Measurements from ENCODE around the gene REEP3.
"Not testable (repeated sequence)": the region's sequence is repeated elsewhere in the genome, so short reads cannot be mapped to it uniquely, and the experiment has no call there.

The REEP3 gene

DNA sequence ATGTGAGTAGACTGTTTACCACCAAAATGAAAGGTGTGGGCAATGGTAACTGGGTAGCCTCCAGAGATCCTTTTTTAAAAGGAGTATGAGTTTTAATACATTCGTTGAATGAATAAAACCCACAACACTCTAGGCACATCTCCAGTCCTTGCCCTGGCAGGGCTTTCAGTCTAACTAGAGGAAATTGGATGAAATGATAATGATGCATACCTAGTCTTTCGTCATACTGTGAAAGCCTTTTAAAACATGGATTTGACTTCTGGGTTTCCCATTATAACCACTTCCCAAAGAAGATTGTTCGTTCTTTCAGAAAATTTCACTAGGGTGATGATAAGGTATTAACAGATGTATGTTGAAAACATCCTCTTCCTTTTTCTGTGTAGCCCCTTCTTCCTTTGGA, 110.8 kb downstream of the REEP3 start:
- DNase-seq, result no peak

GRCh38 chr10:63633677-63634487, 112.7 kb downstream of the REEP3 start:
- no peak for DNase-seq

DNA sequence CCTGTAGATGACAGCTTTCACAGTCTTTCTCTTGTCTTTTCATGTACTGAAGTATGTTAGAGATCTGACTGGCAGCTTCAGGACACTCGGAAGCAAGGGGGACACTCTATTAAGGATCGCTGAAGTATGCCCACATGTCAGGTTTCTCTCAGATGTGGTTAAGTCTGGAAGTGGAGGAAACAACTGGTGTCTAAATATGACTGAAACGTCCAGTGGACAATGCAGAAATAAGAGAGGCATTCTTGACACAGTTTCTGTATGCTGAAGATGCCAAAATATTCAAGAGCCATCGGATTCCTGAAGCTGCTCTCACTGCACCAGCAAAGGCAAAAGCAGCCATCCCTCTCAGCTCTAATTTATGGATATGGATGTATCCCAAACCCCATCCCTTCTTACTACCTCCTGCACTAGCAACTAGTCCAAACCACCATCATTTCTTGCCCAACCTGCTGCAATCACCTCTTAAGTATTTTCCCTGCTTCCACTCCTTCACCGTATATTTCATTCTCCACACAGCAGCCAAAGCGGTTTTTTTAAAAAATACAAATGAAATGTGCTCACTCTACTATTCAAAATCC, 113.4 kb downstream of the REEP3 start:
- DNase-seq, result no peak

DNA sequence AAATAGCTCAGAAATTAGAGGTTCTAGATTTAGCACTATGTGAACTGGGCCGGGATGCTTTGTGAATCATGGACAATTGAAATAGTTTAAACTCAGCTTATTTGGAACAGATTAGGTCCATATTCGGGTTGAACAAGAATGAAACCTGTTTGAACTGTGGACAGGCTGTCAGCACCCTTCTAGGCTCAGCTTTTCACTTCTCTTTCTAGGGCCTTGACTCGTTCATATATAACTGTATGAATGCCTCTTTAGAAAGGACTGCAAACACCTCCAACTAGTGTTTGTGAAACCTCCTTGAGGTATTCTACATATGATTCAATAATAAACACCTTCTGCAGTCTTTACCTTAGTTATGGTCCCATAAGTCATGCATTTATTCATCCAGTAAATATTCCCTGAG, 115.6 kb downstream of the REEP3 start:
- DNase-seq, result no peak

GRCh38 chr10:63637901-63638327, 116.7 kb downstream of the REEP3 start:
- DNase-seq, result no peak

DNA sequence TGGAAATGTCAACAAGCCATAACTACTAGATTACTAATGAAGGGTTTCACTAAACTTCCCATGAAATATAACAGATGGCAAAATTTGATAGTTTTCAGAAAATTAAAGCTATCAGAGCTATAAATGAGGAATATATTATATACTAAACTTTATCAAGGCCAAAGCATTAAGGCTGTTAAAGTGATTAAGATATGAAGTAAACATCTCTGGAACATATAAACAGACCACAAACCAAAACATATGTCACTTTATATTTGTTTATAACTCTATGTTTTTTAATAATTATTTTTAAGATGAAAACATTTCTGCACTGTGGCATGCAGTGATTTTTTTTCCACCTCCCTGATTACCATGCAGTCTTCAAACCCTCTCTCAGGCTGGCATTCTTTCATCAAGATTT, 120.2 kb downstream of the REEP3 start:
- DNase-seq, result no peak

DNA sequence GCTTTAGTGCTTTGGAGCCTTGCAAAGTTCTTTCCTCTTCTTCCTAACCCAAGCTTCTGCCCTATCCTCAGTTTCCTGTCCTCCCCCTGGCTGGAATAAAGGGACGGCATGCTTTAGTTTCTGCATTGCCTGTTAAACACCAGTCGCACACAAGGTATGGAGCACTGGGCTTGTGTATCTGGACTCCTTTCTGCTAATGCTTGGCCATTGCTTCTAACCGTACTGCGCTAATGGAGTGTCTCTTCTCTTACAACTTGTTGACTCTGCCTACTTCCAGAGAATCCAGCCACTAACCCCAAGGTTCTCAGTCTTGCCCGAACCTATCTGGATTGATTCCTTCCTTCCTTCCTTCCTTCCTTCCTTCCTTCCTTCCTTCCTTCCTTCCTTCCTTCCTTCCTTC, 120.6 kb downstream of the REEP3 start:
- no peak for DNase-seq

DNA sequence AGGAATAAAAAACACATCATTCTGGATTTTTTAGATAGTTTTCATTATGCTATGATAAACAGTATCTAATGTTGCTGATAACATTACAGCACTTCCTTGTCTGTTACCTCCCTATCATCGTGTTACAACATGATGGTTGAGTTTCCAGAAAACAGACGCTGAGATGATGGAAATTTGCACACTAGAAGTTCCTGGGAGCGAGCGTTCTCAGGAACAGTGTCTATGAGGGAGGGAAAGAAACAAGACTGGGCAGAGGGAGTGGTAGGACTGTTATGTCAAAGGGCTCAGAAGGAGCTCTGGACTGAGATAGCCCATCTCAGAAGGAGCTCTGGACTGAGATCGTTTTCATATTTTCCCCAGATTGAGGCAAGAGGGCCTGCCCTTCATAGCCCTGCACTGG, 121.6 kb downstream of the REEP3 start:
- no peak for DNase-seq

- DNase-seq, result no peak
These were observed 123.4 kb downstream of the REEP3 start for GRCh38 chr10:63644418-63645142.

DNA sequence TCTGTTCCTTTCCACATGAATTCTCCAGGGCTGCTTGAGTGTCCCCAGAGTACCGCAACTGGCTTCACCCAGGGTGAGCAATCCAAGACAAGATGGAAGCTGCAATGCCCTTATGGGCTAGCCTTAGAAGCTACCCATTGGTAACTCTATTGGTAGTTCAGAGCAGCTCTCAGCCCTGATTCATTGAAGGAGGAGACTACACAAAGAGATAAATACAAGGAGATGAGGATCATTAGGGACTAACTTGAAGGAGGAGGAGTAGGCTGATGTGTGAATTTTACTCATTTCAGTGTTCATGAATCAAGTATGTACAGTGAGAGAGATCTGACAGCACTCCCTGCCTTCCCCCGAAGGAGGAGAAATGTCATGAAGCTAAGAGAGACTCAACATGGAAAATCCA, 124.0 kb downstream of the REEP3 start:
- DNase-seq, result no peak

GRCh38 chr10:63646491-63646890, 125.3 kb downstream of the REEP3 start:
- DNase-seq, result no peak

DNA sequence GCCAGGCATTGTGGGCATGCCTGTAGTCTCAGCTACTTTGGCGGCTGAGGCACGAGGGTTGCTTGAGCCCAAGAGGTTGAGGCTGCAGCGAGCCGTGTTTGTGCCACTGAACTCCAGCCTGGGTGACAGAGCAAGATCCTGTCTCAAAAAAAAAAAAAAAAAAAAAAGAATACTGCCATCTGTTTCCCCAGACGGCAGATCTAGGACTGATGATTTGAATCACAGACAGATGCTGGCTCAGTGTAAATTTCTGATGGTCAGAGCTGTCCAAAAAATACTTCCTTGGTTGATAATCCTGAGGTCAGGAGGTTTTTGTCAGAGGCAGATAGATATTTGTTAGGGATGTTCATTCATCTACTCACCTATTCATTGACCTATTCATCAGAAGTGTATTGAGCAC, 130.7 kb downstream of the REEP3 start:
- no peak for DNase-seq

GRCh38 chr10:63653747-63654146, 132.5 kb downstream of the REEP3 start:
- no peak for DNase-seq

GRCh38 chr10:63657761-63658160, 136.6 kb downstream of the REEP3 start:
- DNase-seq, result no peak

DNA sequence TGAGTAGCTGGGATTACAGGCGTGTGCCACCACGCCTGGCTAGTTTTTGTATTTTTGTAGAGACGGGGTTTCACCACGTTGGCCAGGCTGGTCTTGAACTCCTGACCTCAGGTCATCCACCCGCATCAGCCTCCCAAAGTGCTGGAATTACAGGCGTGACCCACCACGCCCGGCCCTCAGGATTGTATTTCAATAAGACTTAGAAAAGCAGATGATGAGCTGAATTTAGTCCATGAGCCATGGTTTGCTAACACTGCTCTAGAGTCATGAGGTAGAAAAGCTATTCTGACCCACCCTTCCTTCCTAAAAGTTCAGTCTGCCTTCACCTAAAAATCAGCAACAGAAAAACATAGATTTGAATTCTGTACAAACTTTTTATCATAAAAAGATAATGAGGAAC, 139.7 kb downstream of the REEP3 start:
- DNase-seq, result not testable (repeated sequence)

DNA sequence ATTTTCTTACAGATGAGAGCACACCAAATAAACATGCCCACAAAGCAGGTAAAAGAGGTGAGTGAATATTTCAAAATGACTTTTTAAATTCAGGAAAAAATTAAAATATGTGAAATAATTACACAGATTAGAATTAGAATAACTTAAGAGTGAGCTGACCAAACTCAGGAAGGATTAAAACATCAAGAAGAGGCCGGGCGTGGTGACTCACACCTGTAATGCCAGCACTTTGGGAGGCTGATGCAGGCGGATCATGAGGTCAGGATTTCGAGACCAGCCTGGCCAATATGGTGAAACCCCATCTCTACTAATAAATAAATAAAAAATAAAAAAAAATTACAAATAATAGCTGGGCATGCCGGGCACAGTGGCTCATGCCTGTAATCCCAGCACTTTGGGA, 140.1 kb downstream of the REEP3 start:
- no peak for DNase-seq

GRCh38 chr10:63664341-63664885, 143.2 kb downstream of the REEP3 start:
- DNase-seq, result no peak

GRCh38 chr10:63665006-63665580, 143.9 kb downstream of the REEP3 start:
- not testable (repeated sequence) for DNase-seq

GRCh38 chr10:63665670-63666134, 144.5 kb downstream of the REEP3 start:
- DNase-seq, result no peak

DNA sequence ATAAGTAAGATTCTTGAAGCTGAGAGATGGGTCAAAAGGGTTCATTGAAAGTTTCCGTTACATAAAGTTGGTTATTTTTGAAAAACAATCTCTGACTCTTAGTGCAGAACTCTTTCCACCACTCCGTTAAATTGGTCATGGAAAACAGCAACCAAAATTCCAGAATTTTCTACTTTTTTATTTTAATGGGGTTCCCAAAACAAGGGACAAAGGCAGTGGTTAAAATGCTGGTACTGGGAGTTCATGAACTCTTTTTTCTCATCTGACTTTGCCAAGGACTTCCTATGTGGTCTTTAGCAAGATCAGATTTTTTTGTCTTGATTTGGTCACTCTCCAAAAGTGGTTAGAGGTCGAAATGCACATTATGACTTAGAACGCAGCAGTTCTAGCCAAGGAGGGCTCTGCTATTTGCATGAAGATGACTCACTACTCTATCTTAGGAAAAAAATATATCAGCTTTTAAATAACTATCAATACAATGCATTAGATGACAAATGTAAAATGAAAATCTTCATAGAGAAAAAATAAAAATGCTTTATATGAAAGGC, 145.7 kb downstream of the REEP3 start:
- DNase-seq, result no peak

DNA sequence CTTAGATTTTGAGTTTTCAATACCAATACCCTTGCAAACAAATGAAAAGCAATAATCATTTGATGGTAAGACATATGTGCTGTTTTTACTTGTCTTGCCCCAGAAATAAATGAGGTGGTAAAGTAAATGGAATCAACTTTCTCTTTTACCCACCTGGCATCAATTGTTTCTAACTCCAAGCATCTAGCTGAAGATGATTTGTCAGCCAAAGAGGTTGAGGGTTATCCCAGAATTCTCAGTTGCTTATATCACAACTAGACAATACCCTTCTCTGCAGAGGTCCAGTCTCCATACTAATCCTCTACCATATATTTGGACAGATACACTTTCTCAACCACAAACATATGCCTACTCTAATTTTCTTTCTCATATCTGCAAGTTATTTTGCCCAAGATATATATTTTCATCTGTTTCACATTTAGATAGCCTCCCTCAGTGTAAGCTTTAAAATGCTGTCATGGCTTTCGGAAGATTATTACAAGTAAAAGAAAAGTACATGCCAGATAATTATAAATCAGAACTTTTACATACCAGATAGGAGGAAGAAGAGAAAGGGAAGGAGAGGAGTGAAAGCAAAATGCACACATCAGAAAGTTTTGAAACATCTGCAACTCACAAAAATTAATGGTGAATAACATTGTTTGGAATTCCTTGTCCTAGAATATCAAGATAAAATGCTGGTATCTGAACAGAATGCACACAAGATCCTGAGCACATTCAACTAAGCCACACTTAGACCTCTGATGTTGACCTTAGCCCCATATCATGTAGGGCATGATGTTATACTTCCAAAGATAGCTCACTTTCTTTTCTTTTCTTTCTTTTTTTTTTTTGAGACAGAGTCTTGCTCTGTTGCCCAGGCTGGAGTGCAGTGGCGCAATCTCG, 146.6 kb downstream of the REEP3 start:
- no peak for DNase-seq
